ENCODE data around the gene IPO4.

DNA sequence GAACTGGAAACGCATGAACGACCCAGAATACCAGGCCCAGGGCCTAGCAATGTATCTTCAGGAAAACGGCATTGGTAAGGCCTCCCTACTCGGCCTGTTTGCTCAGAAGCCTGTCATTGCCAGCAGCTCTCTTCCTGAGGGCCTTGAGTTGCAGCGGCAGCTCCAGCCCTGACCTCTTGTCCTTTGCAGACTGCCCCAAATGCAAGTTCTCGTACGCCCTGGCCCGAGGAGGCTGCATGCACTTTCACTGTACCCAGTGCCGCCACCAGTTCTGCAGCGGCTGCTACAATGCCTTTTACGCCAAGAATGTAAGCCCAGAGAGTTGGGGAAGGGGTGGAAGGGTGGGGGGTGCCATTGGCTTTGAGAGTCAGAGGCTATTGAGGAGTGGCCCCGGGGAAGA, 31.3 kb downstream of the IPO4 start:
- no peak for TF ChIP-seq POLR2A (IDR thresholded peaks at IDR 0.05)
- TF ChIP-seq, protein P1, sequence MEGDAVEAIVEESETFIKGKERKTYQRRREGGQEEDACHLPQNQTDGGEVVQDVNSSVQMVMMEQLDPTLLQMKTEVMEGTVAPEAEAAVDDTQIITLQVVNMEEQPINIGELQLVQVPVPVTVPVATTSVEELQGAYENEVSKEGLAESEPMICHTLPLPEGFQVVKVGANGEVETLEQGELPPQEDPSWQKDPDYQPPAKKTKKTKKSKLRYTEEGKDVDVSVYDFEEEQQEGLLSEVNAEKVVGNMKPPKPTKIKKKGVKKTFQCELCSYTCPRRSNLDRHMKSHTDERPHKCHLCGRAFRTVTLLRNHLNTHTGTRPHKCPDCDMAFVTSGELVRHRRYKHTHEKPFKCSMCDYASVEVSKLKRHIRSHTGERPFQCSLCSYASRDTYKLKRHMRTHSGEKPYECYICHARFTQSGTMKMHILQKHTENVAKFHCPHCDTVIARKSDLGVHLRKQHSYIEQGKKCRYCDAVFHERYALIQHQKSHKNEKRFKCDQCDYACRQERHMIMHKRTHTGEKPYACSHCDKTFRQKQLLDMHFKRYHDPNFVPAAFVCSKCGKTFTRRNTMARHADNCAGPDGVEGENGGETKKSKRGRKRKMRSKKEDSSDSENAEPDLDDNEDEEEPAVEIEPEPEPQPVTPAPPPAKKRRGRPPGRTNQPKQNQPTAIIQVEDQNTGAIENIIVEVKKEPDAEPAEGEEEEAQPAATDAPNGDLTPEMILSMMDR (IDR thresholded peaks at IDR 0.05), result no peak
